SK-N-MC (cell line): ENCODE results near the gene KCNH2.

Source experiments
- FOXP2 ChIP-seq: optimal IDR thresholded peaks from 2 replicates; pipeline ENCODE3; 2011; ENCODE audit warnings: mild to moderate bottlenecking, moderate library complexity; ENCODE audit not compliant: insufficient read depth; ENCODE audit errors: extremely low read length, control extremely low read depth
- POLR2AphosphoS5 ChIP-seq: IDR thresholded peaks from 2 replicates; pipeline ENCODE4 v1.6.1; 2012; ENCODE audit warnings: mild to moderate bottlenecking, low read depth, low read length, borderline replicate concordance

DNA sequence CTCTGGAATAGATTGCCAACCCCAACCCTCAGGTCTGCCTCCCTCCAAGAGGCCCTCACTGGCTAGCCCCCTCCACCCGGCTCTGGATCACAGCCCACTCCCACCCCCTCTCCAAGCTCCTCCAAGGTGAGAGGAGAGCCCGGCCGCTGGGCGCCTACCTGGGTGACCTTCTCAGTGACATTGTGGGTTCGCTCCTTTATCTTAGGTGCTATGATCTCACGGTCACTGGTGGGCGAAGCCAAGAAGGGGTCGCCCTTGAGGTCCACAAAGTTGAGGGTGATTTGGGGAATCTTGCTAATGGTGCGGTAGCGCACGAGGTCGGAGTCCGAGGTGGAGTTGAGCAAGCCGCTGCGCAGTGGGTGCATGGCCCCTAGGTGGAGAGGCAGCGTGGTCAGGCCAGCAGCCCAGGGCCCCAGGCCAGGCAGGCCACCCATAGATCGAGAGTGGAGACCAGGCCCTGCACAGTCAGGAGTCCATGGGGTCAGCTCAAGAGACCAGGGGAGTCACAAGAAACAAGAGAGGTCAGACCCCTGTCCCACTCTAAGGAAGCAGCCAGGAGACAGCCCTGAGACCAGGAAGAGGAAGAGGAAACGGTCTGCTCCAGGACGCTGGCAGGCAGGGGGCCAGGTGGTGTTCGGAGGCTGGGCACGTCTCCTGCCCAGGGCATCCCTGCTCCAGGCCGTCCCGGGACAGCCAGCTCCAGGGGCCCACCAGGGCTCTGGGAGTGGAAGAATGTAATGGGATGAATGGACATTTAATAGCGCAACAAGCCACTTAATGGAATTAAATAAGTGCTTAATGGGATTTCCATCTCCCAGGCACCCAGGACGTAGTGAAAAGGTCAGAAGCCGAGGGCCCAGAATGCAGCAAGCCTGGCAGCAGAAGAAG, 20.7 kb downstream of the KCNH2 start:
- TF ChIP-seq POLR2AphosphoS5 (no peak), FOXP2 (no peak)
